OCI-LY7 (cell line): ENCODE measurements around the gene DUSP22.

Source experiments
- CTCF ChIP-seq: fragments of 200-600 bp; sonication (generic); conservative IDR thresholded peaks from 2 replicates; pipeline ENCODE4 v1.5.1; 2014; ENCODE audit warnings: mild to moderate bottlenecking, antibody characterized with exemption, low read length, moderate library complexity, mixed read lengths
- EZH2phosphoT487 ChIP-seq: fragments of 200-600 bp; sonication (generic); IDR thresholded peaks from 2 replicates; pipeline ENCODE4 v1.6.1; 2018; ENCODE audit warnings: low read depth, borderline replicate concordance, mild to moderate bottlenecking, mixed run types, antibody characterized with exemption, low read length, moderate library complexity, mixed read lengths

- TF ChIP-seq CTCF (no peak), EZH2phosphoT487 (no peak)
Measured at GRCh38 chr6:330948-331347, 38.7 kb downstream of the DUSP22 start.
